Measurements from ENCODE around the gene BATF2.
"Not testable (repeated sequence)": the region's sequence is repeated elsewhere in the genome, so short reads cannot be mapped to it uniquely, and the experiment has no call there.

The BATF2 gene

DNA sequence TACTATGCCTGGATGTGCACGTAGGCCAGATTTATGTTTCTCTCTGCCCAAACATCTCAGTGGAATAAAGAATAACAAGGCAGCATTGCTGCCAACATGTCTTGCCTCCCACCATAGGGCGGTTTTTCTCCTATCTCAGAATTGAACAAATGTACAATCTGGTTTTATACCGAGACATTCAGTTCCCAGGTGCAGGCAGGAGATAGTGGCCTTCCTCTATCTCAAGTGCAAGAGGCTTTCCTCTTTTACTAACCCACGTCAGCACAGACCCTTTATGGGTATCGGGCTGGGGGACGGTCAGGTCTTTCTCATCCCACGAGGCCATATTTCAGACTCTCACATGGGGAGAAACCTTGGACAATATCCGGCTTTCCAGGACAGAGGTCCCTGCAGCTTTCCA is 26.7 kb upstream of the BATF2 start:
- not testable (repeated sequence) for H3K27me3 Mint-ChIP-seq; DNase-seq (ENCODE audit: low spot score in 2 of 2); H3K4me3 Mint-ChIP-seq; H3K27ac Mint-ChIP-seq; H3K4me1 Mint-ChIP-seq; ATAC-seq (ENCODE audit: low read depth); H3K36me3 Mint-ChIP-seq; H3K9me3 Mint-ChIP-seq

- Mint-ChIP-seq H3K4me1 (peaks cover 5% of the 10 kb centered on the region), H3K27me3 (no peaks in the 10 kb centered on the region), H3K9me3 (no peaks in the 10 kb centered on the region), H3K4me3 (no peak overlapping the region), H3K36me3 (peaks cover 6% of the 10 kb centered on the region), H3K27ac (no peak overlapping the region)
- no peak for ATAC-seq (ENCODE audit: low read depth)
- DNase-seq (ENCODE audit: low spot score in 2 of 2), result no peak
Measured at GRCh38 chr11:65021509-65021908, 24.7 kb upstream of the BATF2 start.

GRCh38 chr11:65021003-65021402 is 24.2 kb upstream of the BATF2 start:
- no peak for DNase-seq (ENCODE audit: low spot score in 2 of 2)
- no peaks in the 10 kb centered on the region for H3K27me3 Mint-ChIP-seq
- H3K36me3 Mint-ChIP-seq, result peaks cover 9% of the 10 kb centered on the region
- peaks cover 10% of the 10 kb centered on the region for H3K4me1 Mint-ChIP-seq
- no peaks in the 10 kb centered on the region for H3K9me3 Mint-ChIP-seq
- no peak overlapping the region for H3K27ac Mint-ChIP-seq
- H3K4me3 Mint-ChIP-seq, result no peak overlapping the region
- ATAC-seq (ENCODE audit: low read depth), result no peak

DNA sequence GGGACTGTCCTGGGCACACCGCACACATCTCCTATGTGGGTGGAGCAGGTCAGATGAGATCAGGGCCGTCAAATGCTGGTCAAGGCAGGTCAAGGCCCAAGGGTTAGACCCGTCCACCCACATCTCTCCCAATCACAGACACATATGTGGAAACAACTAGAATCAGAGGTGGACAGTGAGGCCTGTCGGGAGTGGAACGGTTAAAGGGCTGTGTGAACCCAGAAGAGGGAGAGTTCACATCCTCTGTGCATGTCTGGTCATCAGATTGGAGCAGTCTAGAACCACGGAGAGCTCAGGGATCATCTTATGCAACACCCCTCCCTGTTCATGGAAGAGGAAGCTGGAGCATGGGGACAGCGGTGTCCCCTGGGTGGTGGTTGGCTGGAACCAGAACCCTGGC is 23.1 kb upstream of the BATF2 start:
- Mint-ChIP-seq H3K4me3 (no peak overlapping the region), H3K36me3 (peaks cover 9% of the 10 kb centered on the region), H3K4me1 (peaks cover 15% of the 10 kb centered on the region), H3K27ac (no peak overlapping the region), H3K9me3 (no peaks in the 10 kb centered on the region), H3K27me3 (no peaks in the 10 kb centered on the region)
- no peak for DNase-seq (ENCODE audit: low spot score in 2 of 2)
- ATAC-seq (ENCODE audit: low read depth), result no peak

DNA sequence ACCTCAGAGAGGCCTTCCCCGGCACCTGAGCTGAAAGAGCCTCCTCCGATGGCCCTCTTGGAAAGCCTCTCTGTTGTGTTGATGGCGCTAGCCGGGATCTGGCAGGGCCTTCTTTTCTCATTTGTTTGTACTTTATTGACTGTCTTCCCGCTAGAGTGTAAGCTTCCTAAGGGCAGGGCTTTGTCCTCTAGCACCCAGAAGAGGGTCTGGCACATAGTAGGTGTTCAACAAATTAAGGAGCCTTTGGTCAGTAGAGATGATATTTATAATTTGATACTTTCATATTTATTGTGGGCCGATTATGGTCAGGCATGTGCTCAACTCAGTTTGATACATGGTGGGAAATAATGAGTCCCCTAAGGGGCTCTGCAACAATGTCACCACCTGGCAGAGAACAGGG is 21.2 kb upstream of the BATF2 start:
- Mint-ChIP-seq H3K36me3 (peaks cover 9% of the 10 kb centered on the region), H3K9me3 (no peaks in the 10 kb centered on the region), H3K27ac (no peak overlapping the region), H3K4me1 (peaks cover 19% of the 10 kb centered on the region), H3K27me3 (no peaks in the 10 kb centered on the region), H3K4me3 (no peak overlapping the region)
- ATAC-seq (ENCODE audit: low read depth), result no peak
- no peak for DNase-seq (ENCODE audit: low spot score in 2 of 2)

GRCh38 chr11:65016705-65017104 is 19.9 kb upstream of the BATF2 start:
- Mint-ChIP-seq H3K27me3 (no peaks in the 10 kb centered on the region), H3K36me3 (peaks cover 5% of the 10 kb centered on the region), H3K4me3 (no peak overlapping the region), H3K9me3 (no peaks in the 10 kb centered on the region), H3K4me1 (peaks cover 21% of the 10 kb centered on the region), H3K27ac (peak overlapping the region; percentile 39)
- DNase-seq (ENCODE audit: low spot score in 2 of 2), result no peak
- ATAC-seq (ENCODE audit: low read depth), result no peak

GRCh38 chr11:65014726-65015227 is 18.0 kb upstream of the BATF2 start:
- H3K27ac Mint-ChIP-seq, result peak overlapping the region; percentile 63
- H3K9me3 Mint-ChIP-seq, result no peaks in the 10 kb centered on the region
- no peak for DNase-seq (ENCODE audit: low spot score in 2 of 2)
- H3K27me3 Mint-ChIP-seq, result no peaks in the 10 kb centered on the region
- no peak for ATAC-seq (ENCODE audit: low read depth)
- peaks cover 5% of the 10 kb centered on the region for H3K36me3 Mint-ChIP-seq
- H3K4me1 Mint-ChIP-seq, result peaks cover 21% of the 10 kb centered on the region
- peak overlapping the region; percentile 84 for H3K4me3 Mint-ChIP-seq

- Mint-ChIP-seq H3K27ac (peak within 1 kb of the TSS; percentile 94), H3K27me3 (no peaks in the 10 kb centered on the region), H3K4me1 (peaks cover 21% of the 10 kb centered on the region), H3K4me3 (peak within 1 kb of the TSS; percentile 89), H3K9me3 (no peaks in the 10 kb centered on the region), H3K36me3 (peaks cover 5% of the 10 kb centered on the region)
- DNase-seq (ENCODE audit: low spot score in 2 of 2) (peak; percentile 89 to 94), ATAC-seq (ENCODE audit: low read depth) (peak; percentile 77)
Measured at GRCh38 chr11:65013888-65014725, 17.3 kb upstream of the BATF2 start, which contains the start of gene ARL2. Gene ARL2, plus strand, starts transcription at chr11:65014160. Its CDS starts 48 bp downstream, at chr11:65014208.

DNA sequence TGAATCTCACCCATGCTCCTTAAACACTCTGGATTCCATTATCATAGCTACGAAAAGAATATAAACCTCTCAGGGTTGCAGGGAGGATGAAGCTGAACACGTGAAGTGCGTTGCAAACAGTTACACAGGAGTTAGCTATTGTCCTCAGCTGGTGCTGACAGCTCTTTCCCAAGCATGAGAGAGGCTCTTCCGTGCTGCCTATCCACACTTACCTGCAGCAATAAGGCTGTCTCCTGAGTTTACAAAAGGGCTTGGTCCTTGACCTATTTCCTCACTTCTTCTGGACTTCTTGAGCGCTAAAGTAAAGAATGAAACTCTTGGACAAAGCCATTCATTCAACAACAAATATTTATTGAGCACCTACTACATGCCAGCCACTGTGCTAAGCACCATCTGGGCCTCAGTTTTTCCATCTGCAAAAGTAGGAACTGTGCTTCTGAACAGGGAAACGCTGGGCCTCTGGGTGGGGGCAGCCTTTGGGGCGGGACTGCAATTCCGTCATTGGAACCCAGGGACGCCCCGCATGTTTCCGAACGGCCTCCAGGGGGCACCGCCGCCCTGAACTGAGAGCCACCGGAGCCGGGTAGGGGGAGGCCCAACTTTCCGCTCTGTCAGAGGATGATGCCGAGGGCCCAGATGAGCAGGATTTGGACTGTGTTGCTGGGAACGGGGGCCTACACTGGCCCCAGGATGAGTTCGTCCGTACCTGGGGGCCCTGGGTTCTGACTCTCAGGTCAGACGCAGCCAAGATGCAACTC is 16.5 kb upstream of the BATF2 start:
- H3K27ac Mint-ChIP-seq, result peak overlapping the region; percentile 94
- DNase-seq (ENCODE audit: low spot score in 2 of 2) (peak; percentile 88 to 89), ATAC-seq (ENCODE audit: low read depth) (peak; percentile 78)
- H3K36me3 Mint-ChIP-seq, result peaks cover 5% of the 10 kb centered on the region
- H3K4me3 Mint-ChIP-seq, result peak overlapping the region; percentile 89
- H3K27me3 Mint-ChIP-seq, result no peaks in the 10 kb centered on the region
- H3K4me1 Mint-ChIP-seq, result peaks cover 21% of the 10 kb centered on the region
- H3K9me3 Mint-ChIP-seq, result no peaks in the 10 kb centered on the region

GRCh38 chr11:65008873-65009272 is 12.1 kb upstream of the BATF2 start:
- Mint-ChIP-seq H3K27ac (no peak overlapping the region), H3K27me3 (no peaks in the 10 kb centered on the region), H3K4me3 (no peak overlapping the region), H3K9me3 (no peaks in the 10 kb centered on the region), H3K4me1 (peaks cover 7% of the 10 kb centered on the region), H3K36me3 (no peaks in the 10 kb centered on the region)
- no peak for ATAC-seq (ENCODE audit: low read depth)
- DNase-seq (ENCODE audit: low spot score in 2 of 2), result no peak

- Mint-ChIP-seq H3K9me3 (no peaks in the 10 kb centered on the region), H3K27me3 (no peaks in the 10 kb centered on the region), H3K36me3 (no peaks in the 10 kb centered on the region), H3K27ac (no peak overlapping the region), H3K4me1 (peaks cover 3% of the 10 kb centered on the region), H3K4me3 (no peak overlapping the region)
- DNase-seq (ENCODE audit: low spot score in 2 of 2) (no peak), ATAC-seq (ENCODE audit: low read depth) (no peak)
Measured at GRCh38 chr11:65008016-65008415, 11.2 kb upstream of the BATF2 start.

DNA sequence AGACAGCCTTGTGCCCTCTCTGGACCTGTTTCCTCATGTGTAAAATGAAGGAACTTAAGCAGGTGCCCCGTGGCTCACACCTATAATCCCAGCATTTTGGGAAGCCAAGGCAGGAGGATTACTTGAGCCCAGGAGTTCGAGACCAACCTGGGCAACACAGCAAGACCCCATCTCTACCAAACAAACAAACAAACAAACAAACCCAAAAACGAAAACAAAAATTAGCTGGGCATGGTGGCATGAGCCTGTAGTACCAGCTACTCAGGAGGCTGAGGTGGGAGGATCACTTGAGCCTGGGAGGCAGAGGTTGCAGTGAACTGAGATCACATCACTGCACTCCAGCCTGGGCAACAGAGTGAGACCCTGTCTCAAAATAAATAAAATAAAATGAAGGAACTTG is 7.2 kb upstream of the BATF2 start:
- not testable (repeated sequence) for H3K4me3 Mint-ChIP-seq; H3K4me1 Mint-ChIP-seq; H3K27ac Mint-ChIP-seq; ATAC-seq (ENCODE audit: low read depth); DNase-seq (ENCODE audit: low spot score in 2 of 2); H3K36me3 Mint-ChIP-seq; H3K9me3 Mint-ChIP-seq; H3K27me3 Mint-ChIP-seq

DNA sequence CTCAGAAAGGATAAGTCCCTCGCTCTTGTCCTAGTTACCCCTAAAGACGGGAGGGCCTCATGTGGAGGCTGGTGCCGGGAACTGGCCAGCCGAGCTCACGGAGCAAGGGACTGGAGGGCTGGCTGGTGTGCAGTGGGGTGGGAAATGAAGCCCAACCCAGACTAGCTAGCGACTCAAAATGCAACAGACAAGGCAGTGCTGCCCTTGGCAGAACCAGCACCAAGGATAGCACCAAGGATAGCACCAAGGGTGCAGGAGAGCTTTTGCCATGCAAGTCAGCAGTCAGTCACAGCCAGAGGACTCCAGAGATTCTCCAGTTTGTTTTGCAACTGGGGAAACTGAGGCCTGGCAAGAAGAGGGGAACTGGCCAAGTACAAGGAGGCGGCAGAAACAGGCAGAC is 6.5 kb upstream of the BATF2 start:
- DNase-seq (ENCODE audit: low spot score in 2 of 2), result no peak
- H3K9me3 Mint-ChIP-seq, result no peaks in the 10 kb centered on the region
- H3K4me1 Mint-ChIP-seq, result peaks cover 2% of the 10 kb centered on the region
- no peak overlapping the region for H3K27ac Mint-ChIP-seq
- H3K27me3 Mint-ChIP-seq, result no peaks in the 10 kb centered on the region
- H3K4me3 Mint-ChIP-seq, result no peak overlapping the region
- no peaks in the 10 kb centered on the region for H3K36me3 Mint-ChIP-seq
- ATAC-seq (ENCODE audit: low read depth), result no peak

DNA sequence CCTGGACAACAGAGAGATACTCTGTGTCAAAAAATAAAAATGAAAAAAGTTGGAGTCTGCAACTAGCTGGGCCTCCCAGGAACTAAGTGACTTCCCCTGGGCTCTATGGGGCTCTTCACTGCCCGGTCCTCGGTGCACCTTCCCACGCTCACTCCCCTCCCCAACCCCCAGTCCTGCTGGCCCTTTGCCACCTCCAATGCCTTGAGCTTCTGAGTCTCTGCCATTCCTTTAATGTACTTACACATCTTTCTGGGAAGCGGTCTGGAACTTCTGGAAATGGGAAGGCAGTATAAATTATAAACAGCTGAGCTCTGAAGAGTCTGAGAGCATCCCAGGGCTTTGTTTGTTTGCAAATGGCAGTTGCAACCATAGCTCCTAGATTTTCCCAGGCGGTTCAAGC is 5.9 kb upstream of the BATF2 start:
- H3K4me1 Mint-ChIP-seq, result peaks cover 6% of the 10 kb centered on the region
- DNase-seq (ENCODE audit: low spot score in 2 of 2), result no peak
- H3K4me3 Mint-ChIP-seq, result no peak overlapping the region

More for the DNA sequence above, 5.9 kb upstream of the BATF2 start:
- Mint-ChIP-seq H3K9me3 (no peaks in the 10 kb centered on the region), H3K27me3 (no peaks in the 10 kb centered on the region), H3K27ac (no peak overlapping the region), H3K36me3 (no peaks in the 10 kb centered on the region)
- no peak for ATAC-seq (ENCODE audit: low read depth)

Measured in memory B cell (primary cell).